GM21447 (cell line): ENCODE results near the gene SORCS2.

Experiments
- ATAC-seq: cut with Tn5 transposase; IDR thresholded peaks from one replicate; pipeline ENCODE4 v1.9.1; 2021; ENCODE audit not compliant: unreplicated experiment

The SORCS2 gene

DNA sequence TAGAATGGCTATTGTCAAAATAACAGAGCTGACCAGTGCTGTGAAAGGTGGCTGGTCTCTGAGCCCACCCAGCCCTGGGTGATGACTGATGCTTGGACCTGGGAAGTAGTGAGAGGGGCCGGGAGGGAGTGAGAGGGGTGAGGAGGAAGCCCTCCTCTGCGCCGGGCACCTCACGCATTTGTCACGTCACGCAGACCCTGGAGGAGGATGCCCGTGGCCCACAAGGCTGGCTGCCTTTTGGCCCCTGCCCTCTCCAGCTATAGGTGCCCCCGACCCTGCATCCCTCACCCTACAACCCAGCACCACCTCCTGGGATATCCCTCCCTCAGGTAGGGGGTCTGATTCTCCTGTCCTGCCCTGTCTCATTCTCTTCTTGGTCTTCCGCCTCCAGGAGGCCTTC is 539.9 kb downstream of the SORCS2 start:
- no peak for ATAC-seq

- no peak for ATAC-seq
Measured at GRCh38 chr4:7733201-7733600, 540.9 kb downstream of the SORCS2 start.

DNA sequence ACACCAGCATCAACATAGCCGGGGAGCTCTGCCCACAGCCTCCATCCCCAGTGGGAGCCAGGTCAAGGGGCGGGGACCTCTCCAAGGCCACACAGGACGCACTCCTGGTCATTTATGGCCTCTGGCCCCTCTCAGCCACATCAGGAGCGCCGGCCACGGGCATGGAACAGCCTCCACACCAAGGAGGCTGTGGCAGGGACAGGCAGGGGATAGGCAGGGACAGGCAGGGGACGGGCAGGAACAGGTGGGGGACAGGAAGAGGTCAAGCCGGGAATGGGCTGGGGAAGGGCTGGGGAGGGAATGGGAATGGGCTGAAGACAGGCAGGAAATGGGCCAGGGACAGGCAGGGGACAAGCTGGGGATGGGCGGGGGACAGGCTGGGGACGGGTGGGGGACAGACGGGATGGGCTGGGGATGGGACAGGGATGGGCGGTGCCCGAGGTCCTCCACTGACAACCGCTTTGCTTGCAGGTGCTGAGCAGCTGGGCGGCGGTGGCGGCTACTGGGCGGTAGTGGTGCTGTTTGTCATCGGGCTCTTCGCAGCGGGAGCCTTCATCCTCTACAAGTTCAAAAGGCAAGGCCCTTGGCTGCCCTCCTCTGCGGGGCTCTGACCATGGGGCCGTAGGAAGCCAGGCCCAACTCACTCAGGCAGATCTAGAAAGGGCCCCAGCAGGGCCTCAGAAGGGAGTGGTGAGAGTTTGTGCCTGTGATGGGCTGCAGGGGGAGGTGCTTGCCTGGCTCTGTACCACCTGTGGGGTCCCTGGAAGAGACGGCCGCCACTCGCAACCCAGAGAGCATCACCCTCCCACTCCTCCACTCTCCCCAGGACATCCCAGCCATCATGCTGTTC is 541.7 kb downstream of the SORCS2 start:
- ATAC-seq: no peak

GRCh38 chr4:7734651-7735260 is 542.4 kb downstream of the SORCS2 start:
- no peak for ATAC-seq

DNA sequence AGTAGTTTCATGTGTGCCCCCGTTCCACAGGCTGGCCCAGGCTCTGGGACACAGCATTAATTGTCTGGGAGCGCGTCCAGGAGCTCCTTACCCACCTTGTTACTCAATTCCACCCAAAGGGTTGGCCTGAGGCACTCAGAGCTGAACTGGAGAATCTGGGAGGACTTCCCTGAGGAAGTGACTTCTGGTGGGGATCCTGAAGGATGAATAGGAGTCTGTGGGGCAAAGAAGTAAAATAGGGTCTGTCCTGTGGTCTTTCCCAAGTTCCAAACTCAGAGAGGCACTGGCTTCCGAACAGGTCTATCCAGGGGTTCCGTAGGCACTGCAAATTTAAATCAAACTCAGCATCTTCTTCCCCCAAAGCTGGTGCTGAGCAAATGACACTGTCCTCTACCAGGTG is 543.1 kb downstream of the SORCS2 start:
- ATAC-seq: no peak

- ATAC-seq: no peak
Measured at GRCh38 chr4:7735961-7736360, 543.6 kb downstream of the SORCS2 start.

GRCh38 chr4:7736436-7737267 is 544.3 kb downstream of the SORCS2 start:
- ATAC-seq: no peak

- no peak for ATAC-seq
Measured at GRCh38 chr4:7737268-7737645, 544.9 kb downstream of the SORCS2 start.

DNA sequence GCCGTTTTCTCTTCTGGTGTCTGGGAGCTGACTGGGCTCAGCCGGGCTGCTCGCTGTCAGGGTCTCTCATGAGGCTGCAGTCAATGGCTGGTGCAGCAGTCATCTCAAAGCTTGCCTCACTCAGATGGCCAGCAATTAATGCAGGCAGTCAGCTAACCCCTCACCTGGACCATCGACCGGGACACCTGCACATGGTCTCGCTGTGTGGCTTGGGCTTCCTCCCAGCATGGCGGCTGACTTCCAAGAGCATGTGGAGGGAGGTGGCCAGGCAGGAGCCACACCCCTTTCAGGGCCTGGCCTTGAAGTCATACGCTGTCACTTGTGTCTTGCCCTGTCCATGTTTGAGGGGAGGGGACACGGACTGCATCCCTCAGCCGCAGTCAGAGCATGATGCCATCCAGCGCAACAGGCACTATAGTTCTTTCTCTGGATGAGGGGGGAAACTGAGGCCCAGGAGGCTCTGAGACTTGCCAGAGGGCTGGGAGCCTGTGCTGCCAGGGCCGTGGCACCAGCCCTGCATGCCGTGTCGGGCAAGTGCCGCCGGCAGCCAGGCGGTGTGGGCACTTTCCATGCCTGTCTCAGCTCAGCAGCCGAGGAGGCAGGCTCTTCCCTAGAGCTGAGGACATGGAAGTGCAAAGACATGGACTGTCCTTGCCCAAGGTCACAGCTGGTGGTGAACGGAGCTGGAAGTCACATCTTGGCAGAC is 545.6 kb downstream of the SORCS2 start:
- ATAC-seq: no peak

DNA sequence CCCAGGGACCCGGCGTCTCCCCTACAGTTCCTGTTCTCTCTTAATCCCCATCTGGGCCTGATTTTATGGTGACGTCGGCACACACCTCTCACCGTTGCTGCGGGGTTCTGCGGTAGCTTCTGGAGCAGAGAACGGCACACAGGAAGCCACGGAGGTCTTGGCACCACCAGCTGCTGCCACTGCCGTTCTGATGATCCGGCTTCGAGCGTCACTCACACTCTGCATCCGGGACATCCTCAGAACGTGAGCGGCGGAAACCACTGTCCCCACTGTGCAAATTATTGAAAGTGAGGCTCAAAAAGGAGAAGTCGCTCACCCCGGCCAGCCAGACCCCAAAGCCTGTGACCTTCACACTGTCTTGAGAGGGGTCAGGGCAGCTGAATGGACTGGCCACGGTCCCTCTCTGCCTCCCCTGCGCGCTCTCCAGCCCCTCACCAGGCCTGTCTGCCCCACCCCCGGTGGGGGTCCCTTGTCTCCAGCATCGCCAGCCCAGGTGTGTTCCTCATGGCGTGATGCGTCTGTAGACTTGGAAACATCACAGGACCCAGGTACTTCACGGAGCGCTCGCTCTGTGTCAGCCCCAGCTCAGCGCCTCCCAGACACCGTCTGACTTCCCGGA is 546.2 kb downstream of the SORCS2 start:
- no peak for ATAC-seq

DNA sequence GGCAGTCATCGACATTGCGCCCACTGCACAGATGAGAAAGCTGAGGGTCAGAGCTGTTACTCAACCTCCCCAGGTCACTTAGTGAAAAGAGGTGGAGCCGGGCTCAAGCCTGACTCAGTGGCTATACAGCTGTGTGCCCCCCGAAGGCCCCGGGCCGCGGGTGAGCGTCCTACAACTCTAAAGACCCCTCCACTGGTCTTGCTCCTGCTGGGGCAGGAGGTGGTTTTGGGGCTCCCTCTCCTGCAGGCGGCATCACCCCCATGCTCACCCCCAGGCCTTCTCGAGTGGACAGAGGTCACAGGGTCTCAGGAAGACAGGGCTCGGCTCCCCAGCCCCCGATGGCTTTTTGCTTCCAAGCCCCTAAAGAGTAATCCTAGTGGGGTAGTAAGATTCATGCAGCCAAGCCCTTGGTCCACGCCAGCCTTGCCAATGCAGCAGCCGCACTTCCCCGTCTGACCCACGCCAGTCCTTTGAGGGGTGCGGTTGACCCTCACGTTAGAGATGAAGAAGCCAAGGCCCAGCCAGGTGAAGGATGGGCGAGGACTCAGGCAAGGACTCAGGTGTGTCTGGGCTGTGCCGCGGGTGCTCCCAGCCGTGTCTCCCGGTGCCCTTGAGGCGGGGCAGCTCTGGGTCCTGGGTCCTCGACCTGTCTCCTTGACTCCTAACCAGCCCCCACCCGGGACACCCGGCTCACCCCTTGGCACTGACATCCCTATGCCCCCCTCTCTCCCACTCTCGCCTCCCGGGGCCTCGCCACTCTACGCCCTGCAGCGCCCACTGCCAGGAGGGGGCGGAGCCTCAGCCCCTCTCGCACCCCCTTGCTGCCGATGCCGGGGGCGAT is 547.0 kb downstream of the SORCS2 start:
- ATAC-seq: no peak

DNA sequence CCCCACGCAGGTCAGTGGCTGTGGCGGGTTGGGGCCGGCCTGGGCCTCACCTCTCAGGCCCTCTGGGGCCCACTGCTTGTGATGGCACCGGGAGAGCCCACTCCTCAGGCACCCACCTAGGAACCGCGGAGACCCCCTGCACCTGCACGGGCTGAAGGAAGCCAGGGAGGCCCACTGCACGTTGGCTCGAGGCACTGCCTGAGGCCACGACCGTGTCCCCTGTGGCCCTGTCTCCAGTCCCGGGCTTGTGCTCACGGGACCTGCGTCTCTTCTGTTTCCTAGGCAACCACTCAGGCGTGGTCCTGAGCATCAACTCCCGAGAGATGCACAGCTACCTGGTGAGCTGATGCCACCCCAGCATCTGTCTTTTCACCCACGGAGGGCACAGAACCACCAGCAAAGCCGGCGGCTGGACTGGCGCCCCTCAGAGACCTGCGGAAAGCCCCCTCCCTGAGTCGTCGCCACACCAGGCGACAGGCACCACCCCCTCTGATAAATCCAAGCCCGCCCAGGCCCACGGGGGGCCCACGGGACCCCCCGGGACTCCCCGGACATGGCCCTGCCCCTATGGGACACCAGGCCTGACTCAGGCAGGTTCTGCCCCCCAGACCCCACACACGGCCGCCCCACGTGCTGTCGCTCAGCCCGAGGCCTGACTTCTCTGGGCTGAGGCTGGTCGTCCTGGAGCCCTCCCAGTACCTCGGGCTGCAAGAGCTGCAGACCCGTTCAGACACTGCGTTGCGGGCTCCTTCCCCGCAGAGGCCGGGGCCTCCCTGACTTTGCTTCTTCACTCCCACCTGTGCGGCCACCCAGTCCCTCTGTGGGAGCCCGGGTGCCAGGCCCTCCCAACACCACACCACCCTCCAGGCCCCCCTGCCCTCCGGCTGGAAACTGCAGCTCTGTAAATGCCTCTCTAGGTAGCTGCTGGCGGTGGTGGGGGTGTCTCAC is 547.9 kb downstream of the SORCS2 start:
- no peak for ATAC-seq

- ATAC-seq: no peak
Measured at GRCh38 chr4:7740866-7741525, 548.7 kb downstream of the SORCS2 start.

DNA sequence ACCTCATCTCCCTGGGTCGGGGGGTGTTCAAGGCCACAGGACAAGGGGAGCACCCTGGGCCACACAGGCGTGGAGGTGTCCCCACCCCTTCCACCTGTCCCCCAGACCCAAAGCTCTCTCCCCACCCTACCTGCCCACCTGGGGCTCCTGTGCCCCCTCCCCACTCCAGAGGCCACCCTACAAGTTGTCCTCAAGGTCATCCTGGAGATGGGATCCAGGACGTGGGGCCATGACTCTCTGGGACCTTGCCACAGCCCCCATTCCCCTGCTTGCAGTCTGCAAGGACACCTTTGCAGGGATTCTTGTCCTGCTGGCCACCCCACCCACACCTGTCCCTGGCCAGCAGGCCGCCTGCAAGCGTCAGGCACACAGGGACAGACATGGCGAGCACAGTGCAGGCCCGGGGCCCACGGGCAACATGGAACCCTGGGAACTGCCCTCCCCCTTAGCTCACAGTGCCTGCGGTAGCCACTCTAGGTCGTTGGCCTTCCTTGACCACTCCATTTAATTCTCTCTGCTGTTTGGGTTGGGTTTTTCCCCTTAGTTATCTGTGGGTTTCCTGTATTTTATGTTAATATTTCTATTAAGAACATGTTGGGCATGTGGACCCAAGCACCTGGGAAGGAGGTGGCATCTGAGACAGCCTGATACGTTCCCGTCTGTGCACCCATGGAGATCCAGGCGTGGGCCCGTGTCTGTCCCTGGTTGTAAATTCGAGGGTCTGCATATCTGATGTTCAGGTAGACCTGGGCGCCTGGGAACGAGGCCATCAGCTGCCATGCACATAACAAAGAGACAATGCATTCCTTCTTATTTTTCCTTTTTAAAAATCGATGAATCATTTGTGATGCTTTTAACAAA is 549.8 kb downstream of the SORCS2 start:
- ATAC-seq: no peak

DNA sequence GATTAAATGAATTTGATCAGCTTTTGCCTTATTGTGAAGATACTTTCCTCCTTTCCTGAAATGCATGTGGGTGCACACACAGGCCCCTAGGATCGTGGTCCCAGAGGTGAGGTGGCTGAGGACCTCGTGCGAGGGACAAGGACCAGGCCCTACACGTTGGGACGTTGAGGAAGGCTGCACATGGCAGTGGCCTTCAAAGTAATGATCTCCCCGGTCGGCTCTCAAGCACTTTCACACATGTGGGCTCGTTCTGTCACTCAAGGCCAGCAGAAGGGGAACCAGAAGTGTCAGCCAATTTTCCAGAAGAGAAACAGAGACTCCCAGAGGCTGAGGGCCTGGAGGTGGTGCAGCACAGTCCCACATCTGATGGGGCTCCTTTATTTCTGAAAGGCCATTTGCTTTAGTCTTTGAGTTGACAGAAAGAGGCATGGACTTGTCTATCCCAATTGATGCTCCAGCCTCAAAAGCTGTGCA is 550.5 kb downstream of the SORCS2 start:
- no peak for ATAC-seq

DNA sequence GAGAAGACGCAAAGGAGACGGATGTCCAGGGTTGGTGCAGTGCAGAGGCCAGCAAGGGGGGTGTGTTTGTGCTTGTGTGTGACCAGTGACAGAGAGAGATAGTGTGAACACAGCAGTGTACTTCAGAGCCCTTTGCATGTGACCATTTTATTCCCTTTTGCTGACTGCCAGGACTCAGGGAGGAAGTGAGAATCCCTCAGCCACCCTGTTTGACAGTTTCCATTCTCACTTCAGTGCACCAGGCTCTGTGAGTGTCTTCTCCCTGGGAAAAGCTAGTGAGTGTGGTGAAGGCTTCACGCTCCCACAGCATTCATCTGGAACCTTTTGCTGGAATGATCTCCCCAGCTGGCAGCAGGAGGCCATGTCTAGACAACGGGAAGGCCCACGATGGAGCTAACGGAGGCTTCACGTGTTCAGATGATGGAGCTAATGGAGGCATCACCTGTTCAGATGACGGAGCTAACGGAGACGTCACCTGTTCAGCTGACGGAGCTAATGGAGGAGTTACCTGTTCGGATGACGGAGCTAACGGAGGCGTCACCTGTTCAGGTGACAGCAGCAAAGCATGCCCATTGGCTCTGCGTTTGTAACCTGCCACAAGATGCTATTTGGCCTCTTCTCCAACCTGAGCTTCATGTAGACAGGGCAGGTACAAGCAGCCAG is 551.9 kb downstream of the SORCS2 start:
- no peak for ATAC-seq
